ENCODE results near the gene FBXO27.
"Not testable (repeated sequence)": the region's sequence is repeated elsewhere in the genome, so short reads cannot be mapped to it uniquely, and the experiment has no call there.

Gene FBXO27

DNA sequence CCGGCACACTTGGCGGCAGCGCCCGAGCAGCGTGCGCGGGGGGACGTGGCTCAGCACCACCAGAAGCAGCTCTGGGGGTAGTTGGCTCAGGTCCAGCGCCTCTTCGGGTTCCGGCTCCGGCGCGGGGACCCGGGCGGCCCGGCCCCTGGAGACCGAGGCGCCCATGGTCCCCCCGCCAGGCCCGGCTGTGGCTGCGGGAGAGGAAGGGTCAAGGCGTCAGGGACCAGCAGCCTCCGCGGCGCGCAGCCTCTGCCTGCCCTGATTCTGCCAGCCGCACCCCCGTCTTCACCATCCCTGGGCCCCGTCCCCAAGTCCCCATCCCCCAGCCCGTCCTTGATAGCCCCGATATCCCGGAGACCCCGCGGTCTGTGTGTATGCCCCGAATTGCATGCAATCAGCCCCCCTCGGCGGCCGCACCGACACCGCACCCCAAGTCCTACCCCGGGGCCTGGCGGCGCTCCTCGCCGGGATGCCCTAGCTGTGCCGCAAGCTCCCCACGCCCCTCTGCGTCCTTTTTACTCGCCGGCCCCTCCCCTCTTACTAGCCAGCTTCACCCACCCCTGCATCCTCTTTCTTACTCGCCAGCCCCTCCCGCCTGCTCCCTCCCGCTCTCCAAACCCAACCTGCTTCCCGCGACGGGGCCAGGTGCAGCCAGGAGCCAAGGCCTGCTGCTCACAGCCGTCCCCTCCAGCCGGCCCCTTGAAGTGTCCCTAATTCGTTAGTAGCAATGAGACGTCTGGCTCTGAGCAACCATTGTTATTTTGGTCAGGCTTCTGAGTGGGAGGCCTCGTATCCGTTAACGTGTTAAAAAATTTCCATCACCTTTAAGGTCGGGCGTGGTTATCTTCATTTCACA, at the start of gene FBXO27:
FBXO27 (minus strand) TSS at position 487 of the 856 bp plus-strand sequence; CDS start at position 165, 322 bp downstream.
- DNase-seq (ENCODE audit: low spot score): peak; percentile 81

DNA sequence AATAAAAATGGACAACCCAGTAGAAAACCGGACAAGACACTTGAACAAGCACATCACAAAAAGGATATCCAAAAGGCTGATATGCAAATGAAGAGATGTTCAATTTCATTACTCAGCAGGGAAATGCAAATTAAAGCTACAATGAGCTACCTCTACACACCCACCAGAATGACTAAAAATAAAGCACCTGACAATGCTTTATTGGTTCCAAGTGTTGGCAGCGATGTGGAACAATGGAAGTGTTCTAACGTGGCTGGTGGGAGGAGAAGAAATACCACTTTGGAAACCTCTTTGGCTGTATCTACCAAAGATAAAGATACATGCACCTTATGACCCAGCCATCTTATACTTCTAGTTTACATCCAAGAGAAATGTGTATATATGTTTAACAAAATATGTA, 48.1 kb upstream of the FBXO27 start:
- no peak for DNase-seq (ENCODE audit: low spot score)

GRCh38 chr19:39078436-39079200, 46.3 kb upstream of the FBXO27 start:
- no peak for DNase-seq (ENCODE audit: low spot score)

DNA sequence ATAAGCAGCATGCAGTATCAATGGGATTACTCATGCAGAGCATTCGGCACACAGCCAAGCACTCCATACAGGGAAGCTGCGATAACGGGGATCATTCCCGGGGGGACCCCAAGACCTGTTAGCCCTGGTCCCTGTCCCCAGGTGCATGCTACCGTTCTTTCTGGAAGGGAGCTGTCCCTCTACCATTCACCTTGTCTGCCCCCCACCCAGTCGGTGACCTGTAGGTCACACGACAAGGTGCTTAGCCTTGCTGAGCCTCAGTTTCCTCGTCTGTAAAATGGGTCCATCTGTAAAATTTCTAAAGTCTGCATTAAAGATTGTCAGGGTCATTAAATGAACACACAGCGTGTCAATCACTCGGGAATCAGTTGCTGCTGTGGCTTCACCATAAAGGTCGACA, 45.0 kb upstream of the FBXO27 start:
- no peak for DNase-seq (ENCODE audit: low spot score)

GRCh38 chr19:39074942-39075341, 42.6 kb upstream of the FBXO27 start:
- no peak for DNase-seq (ENCODE audit: low spot score)

DNA sequence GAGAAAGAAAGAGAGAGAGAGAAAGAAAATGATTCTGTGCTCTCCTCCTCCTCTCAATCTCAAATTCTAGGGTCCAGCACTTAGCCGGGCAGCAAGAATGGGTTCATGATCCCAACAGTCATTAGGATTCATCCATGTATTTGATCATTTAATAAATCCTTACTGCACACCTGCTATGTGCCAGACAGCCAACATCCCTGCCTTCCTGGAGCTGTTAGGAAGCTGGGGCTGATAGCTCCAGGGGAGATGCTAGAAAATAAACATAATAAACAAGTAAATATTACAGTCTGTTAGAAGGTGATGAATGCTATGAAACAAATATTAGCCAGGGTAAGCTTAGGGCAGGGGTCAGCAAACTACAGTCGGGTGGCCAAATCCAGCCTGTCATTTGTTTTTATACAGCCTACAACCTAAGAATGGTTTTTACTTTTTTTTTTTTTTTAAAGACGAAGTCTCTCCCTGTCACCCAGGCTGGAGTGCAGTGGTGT, 41.9 kb upstream of the FBXO27 start:
- no peak for DNase-seq (ENCODE audit: low spot score)

GRCh38 chr19:39070888-39071287, 38.5 kb upstream of the FBXO27 start:
- DNase-seq (ENCODE audit: low spot score): no peak

DNA sequence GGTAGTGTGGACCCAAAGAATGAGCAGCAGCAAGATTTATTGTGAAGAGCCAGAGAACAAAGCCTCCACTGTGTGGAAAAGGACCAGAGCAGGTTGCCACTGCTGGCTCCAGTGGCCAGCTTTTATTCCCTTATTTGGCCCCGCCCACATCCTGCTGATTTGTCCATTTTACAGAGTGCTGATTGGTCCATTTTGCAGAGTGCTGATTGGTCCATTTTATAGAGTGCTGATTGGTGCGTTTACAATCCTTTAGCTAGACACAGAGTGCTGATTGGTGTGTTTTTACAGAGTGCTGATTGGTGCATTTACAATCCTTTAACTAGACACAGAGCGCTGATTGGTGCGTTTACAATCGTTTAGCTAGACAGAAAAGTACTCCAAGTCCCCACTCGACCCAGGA, 35.9 kb upstream of the FBXO27 start:
- DNase-seq (ENCODE audit: low spot score): not testable (repeated sequence)

DNA sequence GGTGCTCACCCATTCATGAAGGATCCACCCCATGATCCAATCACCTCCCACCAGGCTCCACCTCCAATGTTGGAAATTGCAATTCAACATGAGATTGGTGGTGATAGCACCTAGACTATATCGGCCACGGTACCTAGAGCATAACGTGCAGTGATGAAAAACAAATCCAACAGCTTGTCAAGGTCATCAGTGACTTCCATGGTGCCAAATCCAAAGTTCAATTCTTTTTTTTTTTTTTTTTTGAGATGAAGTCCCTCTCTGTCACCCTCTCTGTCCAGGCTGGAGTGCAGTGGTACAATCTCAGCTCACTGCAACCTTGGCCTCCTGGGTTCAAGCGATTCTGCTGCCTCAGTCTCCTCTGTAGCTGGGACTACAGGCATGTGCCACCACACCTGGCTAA, 34.8 kb upstream of the FBXO27 start:
- no peak for DNase-seq (ENCODE audit: low spot score)

DNA sequence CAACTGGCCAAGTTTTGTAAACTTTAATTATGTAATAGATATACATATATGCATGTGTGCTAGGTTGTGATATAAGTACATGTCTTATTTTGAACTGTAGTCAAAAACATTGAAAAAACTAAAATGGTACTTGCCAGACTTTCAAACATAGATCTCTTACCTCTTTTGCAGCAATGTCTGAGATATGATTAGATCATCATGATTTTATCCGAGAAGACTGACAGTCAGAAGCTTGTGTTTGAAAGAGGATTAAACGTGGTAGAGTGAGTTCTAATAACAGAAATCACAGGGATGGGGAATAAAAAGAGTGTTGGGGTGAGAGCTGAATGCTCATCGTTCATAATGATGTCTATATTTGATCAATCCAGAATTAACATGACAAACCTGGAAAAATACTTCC, 33.6 kb upstream of the FBXO27 start:
- DNase-seq (ENCODE audit: low spot score): no peak

- DNase-seq (ENCODE audit: low spot score): no peak
Measured at GRCh38 chr19:39064405-39064804, 32.1 kb upstream of the FBXO27 start.

DNA sequence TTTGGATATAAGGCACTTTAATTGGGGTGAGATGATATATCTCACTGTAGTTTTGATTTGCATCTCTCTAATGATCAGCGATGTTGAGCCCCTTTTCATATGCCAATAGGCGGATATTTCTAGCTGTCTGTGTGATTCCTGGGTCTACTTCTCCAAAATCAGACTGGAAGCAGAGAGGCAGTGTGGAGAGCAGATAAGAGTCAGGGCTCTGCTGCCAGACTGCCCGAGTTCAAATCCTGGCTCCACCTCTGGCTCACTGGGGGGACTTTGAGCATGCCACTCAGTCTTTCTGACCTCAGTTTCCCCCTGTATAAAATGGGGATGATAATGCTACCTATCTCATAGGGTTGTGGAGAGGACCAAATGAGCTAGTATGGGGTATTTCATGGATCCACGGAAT, 27.8 kb upstream of the FBXO27 start:
- no peak for DNase-seq (ENCODE audit: low spot score)

GRCh38 chr19:39059302-39059701, 27.0 kb upstream of the FBXO27 start:
- no peak for DNase-seq (ENCODE audit: low spot score)

DNA sequence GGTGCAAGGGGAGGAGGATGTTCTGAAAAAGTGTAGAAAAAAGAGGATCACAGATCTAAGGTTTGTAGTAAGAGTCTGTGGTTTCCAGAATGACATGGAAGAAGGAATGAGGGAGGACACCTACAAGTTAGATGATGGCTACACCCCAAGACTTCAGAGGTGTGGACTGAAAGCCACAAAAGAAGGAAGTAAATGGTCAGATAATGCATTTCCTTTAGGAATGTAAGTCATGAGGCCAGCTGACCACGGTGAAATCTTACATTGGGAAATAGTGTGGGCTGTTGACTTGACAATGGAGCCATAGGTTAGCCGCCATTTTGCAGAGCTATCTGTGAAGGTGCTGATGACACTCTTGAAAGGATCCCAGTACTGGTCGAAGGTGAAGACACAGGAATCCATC, 25.3 kb upstream of the FBXO27 start:
- no peak for DNase-seq (ENCODE audit: low spot score)

DNA sequence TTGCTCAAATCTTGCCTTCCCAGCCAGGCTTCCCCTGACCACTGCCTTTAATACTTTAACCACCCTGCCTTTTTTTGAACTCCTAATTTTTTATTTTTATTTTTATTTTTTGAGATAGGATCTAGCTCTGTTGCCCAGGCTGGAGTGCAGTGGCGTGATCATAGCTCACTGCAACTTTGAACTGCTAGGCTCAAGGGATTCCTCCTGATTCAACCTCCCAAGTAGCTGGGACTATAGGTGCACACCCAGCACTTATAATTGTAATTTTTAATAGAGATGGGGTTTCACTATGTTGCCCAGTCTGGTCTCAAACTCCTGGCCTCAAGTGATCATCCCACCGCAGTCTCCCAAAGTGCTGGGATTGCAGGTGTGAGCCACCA, 21.7 kb upstream of the FBXO27 start:
- no peak for DNase-seq (ENCODE audit: low spot score)

GRCh38 chr19:39053276-39054090, 21.1 kb upstream of the FBXO27 start:
- no peak for DNase-seq (ENCODE audit: low spot score)

GRCh38 chr19:39052846-39053245, 20.5 kb upstream of the FBXO27 start:
- no peak for DNase-seq (ENCODE audit: low spot score)

DNA sequence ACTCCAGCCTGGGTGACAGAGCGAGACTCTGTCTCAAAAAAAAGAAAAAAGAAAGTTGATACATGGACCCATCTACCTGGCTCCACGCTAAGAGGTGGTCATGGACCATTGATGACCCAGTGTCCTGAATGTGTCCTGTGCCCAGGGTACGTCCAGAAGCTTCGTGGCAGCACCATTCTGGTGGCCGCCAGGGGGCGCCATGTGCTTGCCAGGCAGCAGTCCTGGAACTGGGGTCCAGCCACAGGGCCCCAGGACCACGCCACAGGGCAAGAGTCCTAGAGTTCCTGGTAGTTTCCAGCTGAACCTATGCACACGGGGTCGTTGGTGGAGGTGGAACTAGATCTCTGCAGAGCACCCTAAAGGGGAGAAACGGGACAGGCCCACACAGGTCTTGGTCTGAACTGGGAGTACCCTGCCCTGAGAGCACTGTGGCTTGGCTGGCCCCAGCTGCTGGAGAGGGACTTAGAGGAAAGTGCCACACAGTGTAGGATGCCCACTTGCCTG, 19.9 kb upstream of the FBXO27 start:
- DNase-seq (ENCODE audit: low spot score): peak; percentile 84

DNA sequence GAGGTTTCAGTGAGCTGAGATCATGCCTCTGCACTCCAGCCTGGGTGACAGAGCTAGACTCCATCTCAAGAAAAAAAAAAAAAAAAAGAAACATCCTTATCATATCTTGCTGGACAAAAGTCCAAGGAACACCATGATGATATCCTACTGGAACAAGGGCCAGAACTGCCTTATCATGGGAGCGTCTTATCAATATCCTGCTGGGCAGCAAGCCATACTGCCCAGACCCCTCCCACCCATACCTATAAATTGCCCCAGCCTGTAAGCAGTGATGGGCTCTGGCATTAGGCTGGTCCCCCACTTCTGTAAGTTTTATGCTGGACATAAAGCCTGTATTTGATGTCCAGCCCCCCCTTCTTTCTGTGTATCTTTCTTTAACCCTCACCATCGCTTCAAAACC, 14.7 kb upstream of the FBXO27 start:
- no peak for DNase-seq (ENCODE audit: low spot score)

GRCh38 chr19:39046037-39046821, 13.9 kb upstream of the FBXO27 start:
- peak; percentile 26 for DNase-seq (ENCODE audit: low spot score)

DNA sequence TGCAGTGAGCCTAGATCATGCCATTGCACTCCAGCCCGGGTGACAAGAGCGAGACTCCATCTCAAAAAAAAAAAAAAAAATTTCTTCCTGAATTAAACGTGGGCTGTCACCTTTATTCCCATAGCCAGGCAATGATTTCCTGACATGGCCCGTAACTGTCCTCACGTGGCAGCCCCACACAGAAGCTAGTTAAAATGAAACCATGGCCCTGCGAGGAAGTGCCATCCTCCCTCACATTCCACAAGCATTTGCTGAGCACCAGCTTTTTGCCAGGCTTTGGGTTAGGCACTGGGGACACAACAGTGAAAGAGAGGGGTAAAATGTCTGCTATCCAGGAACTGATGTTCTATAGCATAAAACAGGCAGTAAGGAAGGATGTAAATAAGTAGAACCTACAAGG, 13.2 kb upstream of the FBXO27 start:
- DNase-seq (ENCODE audit: low spot score): no peak
